KOPT-K1 (cell line): ENCODE measurements around the gene SH3GLB2.
"Not testable (repeated sequence)": the region's sequence is repeated elsewhere in the genome, so short reads cannot be mapped to it uniquely, and the experiment has no call there.

Source experiments
- H3K27ac ChIP-seq: fragments of 200-600 bp; sonication (generic); 2 replicates; pipeline ENCODE4 v1.5.1; 2016; ENCODE audit warnings: antibody characterized with exemption, mild to moderate bottlenecking, low read depth, low read length; ENCODE audit not compliant: poor library complexity, severe bottlenecking
- H3K36me3 ChIP-seq: fragments of 200-600 bp; sonication (generic); 2 replicates; pipeline ENCODE4 v1.5.1; 2017; ENCODE audit warnings: antibody characterized with exemption, mild to moderate bottlenecking, low read length, moderate library complexity; ENCODE audit not compliant: insufficient read depth
- H3K9me3 ChIP-seq: fragments of 200-600 bp; sonication (generic); 2 replicates; pipeline ENCODE4 v1.5.1; 2017; ENCODE audit warnings: antibody characterized with exemption, low read length, mild to moderate bottlenecking; ENCODE audit not compliant: insufficient read depth, poor library complexity, severe bottlenecking

Gene SH3GLB2

GRCh38 chr9:129001504-129002325 is 26.4 kb downstream of the SH3GLB2 start:
- Histone ChIP-seq H3K9me3 (no peaks in the 10 kb centered on the region), H3K27ac (no peak overlapping the region), H3K36me3 (peaks cover 96% of the 10 kb centered on the region)

GRCh38 chr9:128999581-129000206 is 28.4 kb downstream of the SH3GLB2 start:
- Histone ChIP-seq H3K9me3 (no peaks in the 10 kb centered on the region), H3K36me3 (peaks cover 96% of the 10 kb centered on the region), H3K27ac (no peak overlapping the region)

DNA sequence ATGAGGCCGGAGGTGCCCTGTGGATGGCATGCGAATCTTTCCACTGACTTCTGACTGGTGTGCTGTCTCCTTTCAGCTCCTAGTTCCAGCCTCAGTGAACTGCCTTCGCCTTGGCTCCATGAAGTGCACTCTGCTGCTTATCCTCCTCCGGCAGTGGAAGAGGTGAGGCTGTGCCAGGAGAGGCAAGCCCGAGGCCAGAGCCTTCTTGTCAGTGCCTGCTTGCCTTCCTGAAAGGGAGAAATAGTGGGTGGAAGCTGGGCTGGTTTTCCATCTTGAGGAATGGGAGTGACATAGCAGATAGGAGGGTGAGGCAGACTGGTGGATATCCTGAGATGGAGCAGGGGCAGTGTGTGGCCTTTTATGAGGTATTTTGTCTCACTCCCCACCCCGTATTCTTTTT is 29.7 kb downstream of the SH3GLB2 start:
- H3K27ac ChIP-seq: no peak overlapping the region
- H3K9me3 ChIP-seq: no peaks in the 10 kb centered on the region
- peaks cover 99% of the 10 kb centered on the region for H3K36me3 ChIP-seq

DNA sequence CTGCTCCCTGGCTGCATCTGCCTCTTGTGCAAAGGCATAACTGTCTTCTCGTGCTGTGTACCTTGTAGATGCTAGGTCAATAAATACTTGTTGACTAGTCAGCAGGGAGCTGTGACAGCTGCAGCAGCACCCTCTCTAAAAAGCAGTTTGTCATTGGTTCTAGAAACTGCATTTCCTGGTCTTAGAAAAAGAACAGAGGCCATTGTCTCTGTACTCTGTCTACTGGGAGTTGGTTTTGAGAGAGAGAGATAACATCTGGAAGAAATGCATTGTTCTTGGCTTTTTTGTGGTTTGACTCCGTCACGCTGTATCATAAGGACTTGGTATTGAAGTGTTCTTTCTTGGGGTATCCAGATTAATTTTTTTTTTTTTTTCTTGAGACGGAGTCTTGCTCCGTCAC is 32.3 kb downstream of the SH3GLB2 start:
- peak overlapping the region; percentile 19 for H3K27ac ChIP-seq
- no peaks in the 10 kb centered on the region for H3K9me3 ChIP-seq
- H3K36me3 ChIP-seq: peaks cover 89% of the 10 kb centered on the region

- no peaks in the 10 kb centered on the region for H3K9me3 ChIP-seq
- H3K36me3 ChIP-seq: peaks cover 87% of the 10 kb centered on the region
- no peak overlapping the region for H3K27ac ChIP-seq
Observed at GRCh38 chr9:128992995-128993394, 35.1 kb downstream of the SH3GLB2 start.

GRCh38 chr9:128987805-128988204 is 40.3 kb downstream of the SH3GLB2 start:
- Histone ChIP-seq H3K27ac (no peak overlapping the region), H3K36me3 (peaks cover 88% of the 10 kb centered on the region), H3K9me3 (no peaks in the 10 kb centered on the region)

GRCh38 chr9:128986671-128987070 is 41.5 kb downstream of the SH3GLB2 start:
- Histone ChIP-seq H3K27ac (no peak overlapping the region), H3K36me3 (peaks cover 89% of the 10 kb centered on the region), H3K9me3 (no peaks in the 10 kb centered on the region)

- Histone ChIP-seq H3K36me3 (peaks cover 99% of the 10 kb centered on the region), H3K9me3 (no peaks in the 10 kb centered on the region), H3K27ac (no peak overlapping the region)
Observed at GRCh38 chr9:128983536-128983935, 44.6 kb downstream of the SH3GLB2 start.

DNA sequence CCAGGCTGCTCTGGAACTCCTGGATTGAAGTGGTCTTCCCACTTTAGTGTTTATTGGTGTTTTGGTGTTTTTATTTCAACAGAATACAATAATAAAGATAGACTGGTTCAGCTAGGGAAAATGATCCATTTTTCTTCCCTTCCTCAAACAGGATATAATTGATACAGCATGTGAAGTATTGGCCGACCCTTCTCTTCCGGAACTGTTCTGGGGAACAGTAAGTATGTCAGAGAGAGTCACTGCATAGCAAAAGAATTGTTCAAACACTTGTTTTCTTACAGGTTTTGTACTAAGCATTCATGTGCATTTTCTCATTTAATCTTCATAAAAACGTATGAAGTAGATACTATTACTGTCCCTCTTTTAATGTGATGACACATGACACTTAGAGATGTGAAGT is 49.0 kb downstream of the SH3GLB2 start:
- no peaks in the 10 kb centered on the region for H3K9me3 ChIP-seq
- H3K36me3 ChIP-seq: peaks cover 95% of the 10 kb centered on the region
- H3K27ac ChIP-seq: no peak overlapping the region

DNA sequence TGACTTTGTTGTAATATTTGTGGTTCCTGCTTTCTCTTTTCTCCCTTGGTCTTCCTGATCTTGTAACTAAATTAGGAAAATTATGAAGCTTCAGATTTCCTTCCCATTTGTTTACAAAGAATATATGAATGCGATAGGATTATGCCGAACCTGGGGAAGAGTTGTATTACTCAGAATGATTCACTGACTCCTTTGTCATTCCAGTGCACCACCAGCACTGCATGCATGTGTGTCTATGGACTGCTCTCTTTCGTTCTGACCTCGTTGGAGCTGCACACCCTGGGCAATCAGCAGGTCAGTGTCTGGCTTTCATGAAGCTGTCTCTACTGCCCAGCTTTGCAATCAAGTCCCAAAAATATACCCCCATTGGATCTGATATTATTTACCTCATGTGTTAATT is 55.2 kb downstream of the SH3GLB2 start:
- Histone ChIP-seq H3K36me3 (peaks cover 95% of the 10 kb centered on the region), H3K27ac (no peak overlapping the region)

DNA sequence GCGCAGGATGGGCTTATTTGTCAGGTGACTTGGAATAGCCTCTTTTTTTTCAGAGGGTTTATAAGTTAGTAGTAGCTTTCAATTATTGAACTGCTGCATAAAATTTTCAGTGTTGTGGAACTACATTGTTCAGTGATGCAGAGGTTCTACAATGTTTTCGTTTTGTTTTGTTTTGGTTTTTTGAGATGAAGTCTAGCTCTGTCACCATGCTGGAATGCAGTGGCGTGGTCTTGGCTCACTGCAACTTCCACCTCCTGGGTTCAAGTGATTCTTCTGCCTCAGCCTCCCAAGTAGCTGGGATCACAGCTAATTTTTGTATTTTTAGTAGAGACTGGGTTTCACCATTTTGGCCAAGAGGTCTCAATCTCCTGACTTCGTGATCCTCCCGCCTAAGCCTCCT is 58.6 kb downstream of the SH3GLB2 start:
- no peak overlapping the region for H3K27ac ChIP-seq
- no peaks in the 10 kb centered on the region for H3K9me3 ChIP-seq
- H3K36me3 ChIP-seq: peaks cover 88% of the 10 kb centered on the region

More for the DNA sequence above, 55.2 kb downstream of the SH3GLB2 start:
- no peaks in the 10 kb centered on the region for H3K9me3 ChIP-seq

DNA sequence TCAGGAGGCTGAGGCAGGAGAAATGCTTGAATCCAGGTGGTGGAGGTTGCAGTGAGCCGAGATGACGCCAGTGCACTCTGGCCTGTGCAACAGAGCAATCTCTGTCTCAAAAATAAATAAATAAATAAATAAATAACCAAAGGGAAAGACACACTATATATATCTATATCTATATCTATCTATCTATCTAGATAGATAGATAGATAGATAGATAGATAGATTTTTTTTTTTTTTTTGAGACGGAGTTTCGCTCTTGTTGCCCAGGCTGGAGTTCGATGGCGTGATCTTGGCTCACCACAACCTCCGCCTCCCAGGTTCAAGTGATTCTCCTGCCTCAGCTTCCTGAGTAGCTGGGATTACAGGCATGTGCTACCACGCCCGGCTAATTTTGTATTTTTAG is 66.7 kb downstream of the SH3GLB2 start:
- not testable (repeated sequence) for H3K27ac ChIP-seq, H3K9me3 ChIP-seq
- H3K36me3 ChIP-seq: peaks cover 82% of the 10 kb centered on the region
